B cell (primary cell): ENCODE results near the gene RBM11. TPM values are rescaled to one million over a fixed set of nuclear protein-coding genes. Genes with fewer than 3 reads are reported as not detected.

Source experiments
- ATAC-seq: fragments of 200-7000 bp; cut with Tn5 transposase; one replicate; pipeline ENCODE4 v1.10.0; 2021; ENCODE audit warnings: low read depth, mild to moderate bottlenecking, moderate number of reproducible peaks, moderate library complexity
- CTCF ChIA-PET: fragments of 350-600 bp; sonication (Branson Sonifier 250); formaldehyde crosslinking; loops from one replicate; lab custom pipeline; 2021; ENCODE audit warnings: antibody characterized with exemption, inconsistent platforms; lab: Charles Lee
- POLR2A ChIA-PET: fragments of 350-600 bp; sonication (Branson Sonifier 250); formaldehyde crosslinking; loops from one replicate; lab custom pipeline; 2021; ENCODE audit warnings: antibody characterized with exemption; lab: Charles Lee
- DNase-seq: peaks from one replicate; pipeline ENCODE4 v3.0.0; 2013
- H2AFZ ChIP-seq: 2 replicates; pipeline ENCODE4 v1.6.1; 2012; ENCODE audit warnings: mild to moderate bottlenecking, low read depth, low read length; ENCODE audit not compliant: insufficient read depth, poor library complexity, severe bottlenecking
- H3K27ac ChIP-seq, 2 donors: 1 replicate in 1 of 2; 2 replicates in 1 of 2; pipeline ENCODE4 v1.5.1; 2012 to 2013; ENCODE audit warnings: low read length in 2 of 2, mild to moderate bottlenecking in 2 of 2, moderate library complexity in 1 of 2
- H3K27me3 ChIP-seq, 4 experiments: fragments of 200-600 bp in 1 of 4; sonication (generic) in 1 of 4; replicated peaks in 1 of 4; 1 replicate in 2 of 4; 2 replicates in 2 of 4; pipeline versions ENCODE4 v1.6.1 to v1.7.0; 2013 to 2016; ENCODE audit warnings: low read length in 3 of 4, mild to moderate bottlenecking in 2 of 4, mixed read lengths in 1 of 4, moderate library complexity in 1 of 4; ENCODE audit not compliant: insufficient read depth in 4 of 4, control insufficient read depth in 3 of 4; ENCODE audit errors: control extremely low read depth in 1 of 4
- H3K36me3 ChIP-seq, 2 experiments: replicated peaks in 1 of 2; 1 replicate in 1 of 2; 2 replicates in 1 of 2; pipeline versions ENCODE4 v1.6.1 to v1.7.1; 2013; ENCODE audit warnings: low read length in 1 of 2; ENCODE audit not compliant: insufficient read depth in 2 of 2, control insufficient read depth in 1 of 2; ENCODE audit errors: control extremely low read depth in 1 of 2, extremely low read depth in 1 of 2
- H3K4me1 ChIP-seq, 2 donors: fragments of 200-600 bp in 1 of 2; sonication (generic) in 1 of 2; 1 replicate in 1 of 2; 2 replicates in 1 of 2; pipeline versions ENCODE4 v1.5.1 to v1.6.1; 2013 to 2017; ENCODE audit warnings: low read length in 2 of 2; ENCODE audit not compliant: control insufficient read depth in 2 of 2, insufficient read depth in 2 of 2
- H3K4me2 ChIP-seq: replicated peaks from 2 replicates; pipeline ENCODE3; 2012; ENCODE audit warnings: mild to moderate bottlenecking, low read depth, low read length; ENCODE audit not compliant: poor library complexity, severe bottlenecking
- H3K4me3 ChIP-seq, 5 experiments: fragments of 200-600 bp in 1 of 5; sonication (generic) in 1 of 5; 1 replicate in 3 of 5; 2 replicates in 2 of 5; pipeline versions ENCODE4 v1.5.1 to v1.7.0; 2011 to 2016; ENCODE audit warnings: low read length in 4 of 5, mild to moderate bottlenecking in 4 of 5, low read depth in 2 of 5, control low read depth in 1 of 5, moderate library complexity in 1 of 5; ENCODE audit not compliant: insufficient read depth in 1 of 5; ENCODE audit errors: control extremely low read depth in 1 of 5, extremely low read depth in 1 of 5
- H3K79me2 ChIP-seq: fragments of 200-600 bp; sonication (generic); one replicate; pipeline ENCODE4 v1.6.0; 2016; ENCODE audit warnings: low read length; ENCODE audit not compliant: control insufficient read depth, insufficient read depth
- H3K9ac ChIP-seq: fragments of 200-600 bp; sonication (generic); 2 replicates; pipeline ENCODE4 v1.6.1; 2017; ENCODE audit warnings: mild to moderate bottlenecking, low read length, moderate library complexity
- H3K9me3 ChIP-seq, 3 donors: one replicate each; pipeline versions ENCODE4 v1.6.1 to v1.7.1; 2013; ENCODE audit warnings: low read length in 2 of 3; ENCODE audit not compliant: control insufficient read depth in 2 of 3, insufficient read depth in 1 of 3; ENCODE audit errors: control extremely low read depth in 1 of 3
- H4K20me1 ChIP-seq: 2 replicates; pipeline ENCODE4 v1.6.0; 2012; ENCODE audit warnings: mild to moderate bottlenecking, low read length; ENCODE audit not compliant: insufficient read depth, control insufficient read depth, poor library complexity, severe bottlenecking
- H3K27ac Mint-ChIP-seq: one replicate; pipeline ENCODE4 v1.8.0; 2021; ENCODE audit warnings: mixed read lengths
- H3K27me3 Mint-ChIP-seq: one replicate; pipeline ENCODE4 v1.8.0; 2021; ENCODE audit warnings: mixed read lengths
- H3K4me1 Mint-ChIP-seq: one replicate; pipeline ENCODE4 v1.8.0; 2021; ENCODE audit warnings: mixed read lengths
- H3K4me3 Mint-ChIP-seq: one replicate; pipeline ENCODE4 v1.8.0; 2021; ENCODE audit warnings: mixed read lengths
- H3K9me3 Mint-ChIP-seq: one replicate; pipeline ENCODE4 v1.8.0; 2022; ENCODE audit warnings: mixed read lengths; ENCODE audit not compliant: insufficient read depth
- EZH2 ChIP-seq: IDR thresholded peaks from 2 replicates; pipeline ENCODE4 v1.6.1; 2012; ENCODE audit warnings: borderline replicate concordance, low read depth, mild to moderate bottlenecking, moderate library complexity, low read length; ENCODE audit not compliant: insufficient read depth, poor library complexity, severe bottlenecking
- WGBS: methylation state at CpG from one replicate; pipeline ENCODE4 v1.1.5; 2013; ENCODE audit warnings: missing lambda C conversion rate; ENCODE audit not compliant: insufficient coverage; 5-methylcytosine and 5-hydroxymethylcytosine counted together
- intact Hi-C: fragments of 100-400 bp; cut with micrococcal nuclease; formaldehyde crosslinking; loops from one replicate; pipeline ENCODE4 v1.10.0; 2022
- polyA plus RNA-seq: library from polyadenylated mRNA; depleted of rRNA; stranded (reverse); fragments of >200 nt; gene quantifications from 2 replicates; pipeline ENCODE4 v1.2.3, GENCODE V29; 2012
- total RNA-seq, 2 donors: library from RNA; stranded (reverse); fragments of 120-200 nt in 1 of 2; gene quantifications; 1 replicate in 1 of 2; 2 replicates in 1 of 2; pipeline versions ENCODE4 v1.2.3 to v1.2.4, GENCODE V29; 2013 to 2022
- TF ChIP-seq, protein P1 (sequence below): fragments of 200-600 bp; IDR thresholded peaks from one replicate; pipeline ENCODE4 v1.8.0; 2022; ENCODE audit warnings: antibody characterized with exemption, mild to moderate bottlenecking

The RBM11 gene
- total and polyA plus RNA-seq, 2 donors (not counting 1 experiment from before 2014, with no cell fraction given): 3.4 to 3.8 TPM

DNA sequence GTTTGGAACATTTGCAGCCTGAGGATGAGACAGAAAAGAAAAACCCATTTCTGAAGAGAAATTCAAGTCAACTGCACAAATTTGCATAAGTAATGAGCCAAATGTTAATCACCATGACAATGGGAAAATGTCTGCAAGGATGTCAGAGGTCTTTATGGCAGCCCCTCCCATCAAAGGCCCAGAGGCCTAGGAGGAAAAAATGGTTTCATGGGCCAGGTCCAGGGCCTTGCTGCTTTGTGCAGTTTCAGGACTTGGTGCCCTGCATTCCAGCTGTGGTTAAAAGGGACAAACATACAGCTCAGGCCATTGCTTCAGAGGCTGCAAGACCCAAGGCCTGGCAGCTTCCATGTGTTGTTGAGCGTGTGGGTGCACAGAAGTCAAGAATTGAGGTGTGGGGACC is 13.4 kb downstream of the RBM11 start:
- no peak for TF ChIP-seq EZH2
- TF ChIP-seq, protein P1, sequence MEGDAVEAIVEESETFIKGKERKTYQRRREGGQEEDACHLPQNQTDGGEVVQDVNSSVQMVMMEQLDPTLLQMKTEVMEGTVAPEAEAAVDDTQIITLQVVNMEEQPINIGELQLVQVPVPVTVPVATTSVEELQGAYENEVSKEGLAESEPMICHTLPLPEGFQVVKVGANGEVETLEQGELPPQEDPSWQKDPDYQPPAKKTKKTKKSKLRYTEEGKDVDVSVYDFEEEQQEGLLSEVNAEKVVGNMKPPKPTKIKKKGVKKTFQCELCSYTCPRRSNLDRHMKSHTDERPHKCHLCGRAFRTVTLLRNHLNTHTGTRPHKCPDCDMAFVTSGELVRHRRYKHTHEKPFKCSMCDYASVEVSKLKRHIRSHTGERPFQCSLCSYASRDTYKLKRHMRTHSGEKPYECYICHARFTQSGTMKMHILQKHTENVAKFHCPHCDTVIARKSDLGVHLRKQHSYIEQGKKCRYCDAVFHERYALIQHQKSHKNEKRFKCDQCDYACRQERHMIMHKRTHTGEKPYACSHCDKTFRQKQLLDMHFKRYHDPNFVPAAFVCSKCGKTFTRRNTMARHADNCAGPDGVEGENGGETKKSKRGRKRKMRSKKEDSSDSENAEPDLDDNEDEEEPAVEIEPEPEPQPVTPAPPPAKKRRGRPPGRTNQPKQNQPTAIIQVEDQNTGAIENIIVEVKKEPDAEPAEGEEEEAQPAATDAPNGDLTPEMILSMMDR: no peak
- H3K27me3 ChIP-seq: peaks cover 0 to 3% (median 0%) of the 10 kb centered on the region in 4 experiments
- H3K9me3 ChIP-seq: peaks cover 1 to 17% (median 12%) of the 10 kb centered on the region in 3 donors
- no peaks in the 10 kb centered on the region for H3K36me3 ChIP-seq
- 56% methylated on average over 1 of the region's 1 CpG for WGBS
- DNase-seq: no peak
- Mint-ChIP-seq H3K27ac (no peak overlapping the region), H3K4me1 (no peaks in the 10 kb centered on the region), H3K27me3 (peaks cover 4% of the 10 kb centered on the region), H3K4me3 (no peak overlapping the region), H3K9me3 (peaks cover 14% of the 10 kb centered on the region)
- no peak overlapping the region for H2AFZ ChIP-seq
- H3K4me1 ChIP-seq: no peaks in the 10 kb centered on the region
- no peaks in the 10 kb centered on the region for H3K79me2 ChIP-seq
- intact Hi-C loops: no loop called here
- no peak overlapping the region for H3K27ac ChIP-seq
- no peak overlapping the region for H3K9ac ChIP-seq
- no peak for ATAC-seq
- POLR2A ChIA-PET: no interaction called here
- H3K4me2 ChIP-seq: no peak overlapping the region
- no peak overlapping the region for H3K4me3 ChIP-seq
- no peaks in the 10 kb centered on the region for H4K20me1 ChIP-seq
- CTCF ChIA-PET: no interaction called here

DNA sequence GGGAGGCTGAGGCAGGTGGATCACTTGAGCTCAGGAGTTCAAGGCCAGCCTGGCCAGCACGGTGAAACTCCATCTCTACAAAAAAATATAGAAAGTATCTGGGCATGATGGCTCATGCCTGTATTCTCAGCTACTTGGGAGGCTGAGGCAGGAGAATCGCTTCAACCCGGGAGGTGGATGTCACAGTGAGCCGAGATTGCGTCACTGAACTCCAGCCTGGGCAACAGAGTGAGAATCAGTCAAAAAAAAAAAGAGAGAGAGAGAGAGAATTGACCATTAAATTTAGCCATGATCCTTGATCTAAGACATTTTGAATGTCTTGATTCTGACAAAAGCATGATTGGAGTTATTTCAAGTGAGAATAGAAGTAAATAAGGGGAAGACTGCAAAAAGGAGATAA is 19.1 kb downstream of the RBM11 start:
- WGBS: 100% methylated on average over 3 of the region's 5 CpGs
- H3K4me3 Mint-ChIP-seq: no peak overlapping the region
- peaks cover 9% of the 10 kb centered on the region for H3K27me3 Mint-ChIP-seq
- Histone ChIP-seq H3K9me3 (peaks cover 0 to 2% (median under 1%) of the 10 kb centered on the region in 3 donors), H3K36me3 (no peaks in the 10 kb centered on the region), H2AFZ (no peak overlapping the region), H3K27me3 (peaks cover 0 to 4% (median 0%) of the 10 kb centered on the region in 4 experiments), H3K9ac (no peak overlapping the region), H3K27ac (no peak overlapping the region), H3K4me2 (no peak overlapping the region), H3K4me3 (no peak overlapping the region), H4K20me1 (no peaks in the 10 kb centered on the region), H3K79me2 (no peaks in the 10 kb centered on the region), H3K4me1 (no peaks in the 10 kb centered on the region)
- POLR2A ChIA-PET: no interaction called here
- TF ChIP-seq, protein P1: no peak
- no peak for TF ChIP-seq EZH2
- intact Hi-C loops: no loop called here
- no peaks in the 10 kb centered on the region for H3K4me1 Mint-ChIP-seq
- DNase-seq (no peak), ATAC-seq (no peak)
- CTCF ChIA-PET: no interaction called here
- H3K27ac Mint-ChIP-seq: no peak overlapping the region
- peaks cover 5% of the 10 kb centered on the region for H3K9me3 Mint-ChIP-seq
